GM12891 (cell line): ENCODE data around the gene KMO.
A peak's percentile ranks its signal among the peaks of the same experiment; 100 is the strongest.

Experiments
- DNase-seq: peaks from one replicate; pipeline ENCODE4 v3.0.0; 2011; ENCODE audit warnings: low spot score; ENCODE audit not compliant: insufficient read length
- FAIRE-seq: peaks from 2 replicates; lab custom pipeline; 2011; peaks lifted over from hg19 to GRCh38; lab: Jason Lieb, UNC
- PAX5 ChIP-seq: IDR thresholded peaks from 2 replicates; pipeline ENCODE4 v1.6.1; 2011; ENCODE audit warnings: low read length, moderate library complexity, mild to moderate bottlenecking; ENCODE audit not compliant: insufficient read depth, severe bottlenecking
- POLR2A ChIP-seq: IDR thresholded peaks from 2 replicates; pipeline ENCODE4 v1.6.1; 2011; ENCODE audit warnings: low read depth, low read length, control low read depth
- POLR2AphosphoS5 ChIP-seq: IDR thresholded peaks from 2 replicates; pipeline ENCODE4 v1.6.1; 2011; ENCODE audit warnings: low read depth, low read length, control low read depth
- POU2F2 ChIP-seq: IDR thresholded peaks from 2 replicates; pipeline ENCODE4 v1.6.1; 2011; ENCODE audit warnings: low read depth, mild to moderate bottlenecking, control low read depth, low read length, moderate library complexity
- SPI1 ChIP-seq: IDR thresholded peaks from 2 replicates; pipeline ENCODE4 v1.6.1; 2011; ENCODE audit warnings: low read depth, low read length, control low read depth
- TAF1 ChIP-seq: IDR thresholded peaks from 2 replicates; pipeline ENCODE4 v1.6.1; 2011; ENCODE audit warnings: low read depth, low read length, control low read depth

The KMO gene

DNA sequence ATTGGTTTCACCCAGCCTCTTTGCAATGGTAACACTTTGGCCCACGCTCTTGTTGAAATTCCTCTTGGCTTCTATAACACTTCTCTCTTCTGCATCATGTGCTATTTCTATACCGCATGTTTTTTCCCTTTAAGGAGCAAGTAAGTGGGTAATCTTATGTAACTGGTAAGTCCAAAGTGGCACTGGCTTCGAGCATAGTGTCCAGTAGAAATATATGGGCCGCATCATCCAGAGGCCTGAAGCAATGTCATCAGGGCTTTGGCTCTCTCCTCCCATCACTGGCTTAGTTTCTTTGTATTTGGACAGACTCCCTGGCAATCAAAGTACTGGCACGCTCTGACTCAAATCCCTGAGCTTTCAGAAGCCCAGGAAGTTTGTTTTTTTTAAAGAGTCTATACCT is 90.5 kb downstream of the KMO start:
- DNase-seq (no peak), FAIRE-seq (no peak)
- TF ChIP-seq SPI1 (no peak), POLR2A (no peak), POU2F2 (no peak), PAX5 (no peak), POLR2AphosphoS5 (no peak), TAF1 (no peak)

DNA sequence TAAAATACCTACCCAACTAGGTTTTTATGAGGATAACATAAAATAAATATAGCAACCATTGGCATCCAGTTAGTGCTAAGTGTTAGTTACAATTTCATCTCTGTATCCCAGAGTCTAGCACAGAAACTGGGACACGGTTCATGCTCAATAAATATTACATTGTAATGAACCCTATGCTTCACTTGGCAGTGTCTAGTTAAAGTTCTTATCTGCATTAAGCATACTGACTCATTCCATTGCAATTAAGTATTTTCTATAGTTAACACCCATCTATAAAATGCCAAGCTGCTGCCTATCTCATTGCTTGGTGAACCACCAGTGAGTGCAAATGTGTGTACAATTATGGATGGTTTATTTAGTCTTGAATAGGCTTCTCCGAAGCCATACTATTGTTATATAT is 92.8 kb downstream of the KMO start:
- no peak for TF ChIP-seq PAX5
- DNase-seq (no peak), FAIRE-seq (no peak)

DNA sequence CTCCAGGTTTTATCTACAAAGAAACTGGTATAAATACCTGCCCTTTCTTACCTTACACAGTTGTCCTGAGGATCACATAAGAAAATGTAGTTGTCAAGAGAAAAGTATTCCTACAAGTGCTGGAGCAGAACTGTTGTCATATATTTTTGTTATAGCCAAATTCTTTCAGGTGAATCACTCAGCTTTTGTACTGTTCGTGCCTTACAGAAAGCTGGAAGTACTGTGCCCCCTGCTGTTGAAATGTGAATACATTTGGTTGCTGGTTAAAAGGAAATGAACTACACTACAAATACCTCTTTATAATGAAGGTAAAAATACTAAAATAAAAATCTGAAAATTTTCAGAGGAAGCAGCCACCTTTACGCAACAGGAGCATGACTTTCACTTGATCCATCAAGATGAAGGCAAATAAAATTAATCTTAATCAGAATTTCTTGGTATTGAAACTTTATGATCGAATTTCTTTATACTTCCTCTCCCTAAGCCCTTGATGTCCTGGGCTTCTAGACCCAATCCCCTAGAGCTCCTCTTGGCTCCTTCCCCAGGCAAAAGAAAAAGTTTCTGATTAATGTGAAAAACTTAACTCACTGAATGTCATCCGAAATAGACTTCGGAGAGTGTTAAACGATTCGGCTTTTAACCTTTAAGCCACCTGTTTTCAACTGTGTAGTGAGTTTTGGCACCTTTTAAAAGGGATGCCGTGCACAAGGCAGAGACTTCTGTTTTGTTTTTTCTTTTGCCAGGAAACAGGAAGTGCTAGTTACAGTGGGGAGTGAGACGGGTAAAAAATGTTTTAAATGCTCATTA is 95.5 kb downstream of the KMO start:
- no peak for DNase-seq
- FAIRE-seq, result no peak
- TF ChIP-seq POLR2A, result no peak
- TF ChIP-seq SPI1, result peak; percentile 78

DNA sequence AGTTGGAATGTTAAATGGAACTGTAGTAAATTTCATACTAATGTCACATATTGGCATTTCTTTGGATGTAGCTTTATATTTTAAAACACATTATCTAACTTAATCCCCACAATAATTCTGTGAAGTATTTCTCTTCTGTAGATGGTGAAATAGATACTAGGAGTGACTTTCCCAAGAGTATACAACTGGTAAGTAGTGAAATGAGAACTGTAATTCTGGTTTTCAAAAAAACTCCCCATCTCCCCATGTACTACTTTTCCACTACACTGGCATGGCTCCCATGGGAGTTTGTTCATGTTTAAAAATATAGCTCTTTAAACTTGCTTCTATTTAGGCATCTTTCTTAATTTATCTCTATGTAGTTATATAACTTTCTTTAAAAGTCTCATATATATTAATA is 97.8 kb downstream of the KMO start:
- no peak for FAIRE-seq
- DNase-seq, result no peak
- no peak for TF ChIP-seq POU2F2
- TF ChIP-seq PAX5, result no peak
- TF ChIP-seq POLR2A, result no peak
- no peak for TF ChIP-seq TAF1
- no peak for TF ChIP-seq POLR2AphosphoS5
- TF ChIP-seq SPI1, result no peak

DNA sequence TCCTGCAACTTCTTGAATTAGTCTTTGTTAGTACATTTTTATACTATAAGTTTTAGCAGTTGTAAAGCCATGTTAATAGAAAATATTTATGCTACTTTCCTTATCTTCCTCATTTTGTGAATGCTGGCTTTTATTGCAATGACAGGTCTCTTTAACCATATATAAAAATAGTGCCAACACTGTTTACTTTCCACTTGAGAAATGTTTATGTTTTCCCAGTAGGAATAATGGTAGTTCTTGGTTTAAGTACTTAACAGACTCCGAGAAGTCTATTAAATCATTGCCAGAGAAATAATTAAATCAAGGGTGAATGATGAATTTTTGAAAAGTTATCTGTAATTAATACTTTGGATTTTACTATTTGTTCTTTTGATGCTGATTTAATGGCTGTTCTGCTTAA is 98.3 kb downstream of the KMO start:
- no peak for DNase-seq
- FAIRE-seq, result no peak
- TF ChIP-seq POU2F2, result no peak
- no peak for TF ChIP-seq POLR2AphosphoS5
- TF ChIP-seq TAF1, result no peak
- no peak for TF ChIP-seq SPI1
- TF ChIP-seq POLR2A, result no peak
- no peak for TF ChIP-seq PAX5

DNA sequence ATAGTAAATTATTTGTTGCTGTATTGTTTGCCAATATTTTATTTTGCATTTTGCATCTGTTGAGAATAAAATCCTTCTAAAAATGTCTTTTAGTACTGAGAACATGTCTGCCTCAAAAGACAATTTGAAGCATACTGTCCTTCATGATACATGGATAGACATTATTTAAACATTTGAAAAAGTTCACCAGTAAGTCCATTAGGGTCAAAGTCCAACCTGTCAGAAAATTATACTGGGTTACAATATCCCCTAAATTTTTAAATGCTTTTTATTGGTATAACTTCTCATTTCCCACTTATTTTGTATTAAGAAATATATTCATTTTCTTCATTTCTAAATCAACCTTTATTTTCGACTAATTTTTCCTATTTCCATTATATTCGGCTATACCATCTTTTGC is 98.7 kb downstream of the KMO start:
- no peak for FAIRE-seq

DNA sequence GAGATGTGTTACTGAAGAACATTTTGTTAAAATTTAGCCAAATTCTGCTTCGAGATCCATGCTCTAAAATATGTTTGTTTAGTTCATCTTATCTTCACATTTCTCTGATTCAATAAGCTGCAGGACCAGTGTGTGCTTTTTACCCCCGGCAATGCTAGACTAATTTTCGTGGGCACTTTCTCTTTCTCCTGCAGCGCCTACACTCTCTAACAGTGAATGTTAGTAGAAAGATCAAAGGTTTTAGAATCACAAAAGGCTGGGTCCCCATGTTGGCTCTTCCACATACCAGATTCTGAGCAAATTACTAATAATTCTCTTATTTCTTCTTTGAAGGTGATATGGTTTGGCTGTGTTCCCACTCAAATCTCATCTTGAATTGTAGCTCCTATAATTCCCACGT is 99.5 kb downstream of the KMO start:
- FAIRE-seq, result no peak
- TF ChIP-seq POLR2AphosphoS5, result no peak
- TF ChIP-seq POLR2A, result no peak
- no peak for TF ChIP-seq TAF1
- no peak for TF ChIP-seq POU2F2
- no peak for TF ChIP-seq SPI1
- TF ChIP-seq PAX5, result no peak
- no peak for DNase-seq

More for the DNA sequence above, 98.7 kb downstream of the KMO start:
- TF ChIP-seq SPI1 (no peak), POLR2A (no peak), PAX5 (no peak), TAF1 (no peak), POLR2AphosphoS5 (no peak), POU2F2 (no peak)
- DNase-seq, result no peak

DNA sequence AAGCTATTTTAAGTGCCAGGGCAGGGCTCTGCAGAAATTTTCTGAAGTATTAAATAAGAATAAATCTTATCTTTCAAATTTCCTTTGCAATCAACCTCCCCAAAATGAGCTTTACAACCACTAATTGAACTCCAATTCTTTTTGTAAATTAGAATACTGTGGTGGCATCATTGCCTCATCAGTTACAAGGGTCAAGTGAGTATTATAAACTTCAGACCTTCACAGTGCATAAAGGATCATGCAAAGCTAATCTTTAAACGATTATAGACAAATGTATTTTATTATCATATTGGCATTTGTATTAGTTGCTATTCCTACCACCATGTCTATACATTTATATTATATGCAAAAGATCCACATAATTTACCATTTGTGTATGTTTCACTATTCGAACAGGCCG is 100.8 kb downstream of the KMO start:
- TF ChIP-seq TAF1 (no peak), PAX5 (no peak), POU2F2 (no peak), POLR2A (no peak), POLR2AphosphoS5 (no peak), SPI1 (no peak)
- FAIRE-seq (no peak), DNase-seq (no peak)

DNA sequence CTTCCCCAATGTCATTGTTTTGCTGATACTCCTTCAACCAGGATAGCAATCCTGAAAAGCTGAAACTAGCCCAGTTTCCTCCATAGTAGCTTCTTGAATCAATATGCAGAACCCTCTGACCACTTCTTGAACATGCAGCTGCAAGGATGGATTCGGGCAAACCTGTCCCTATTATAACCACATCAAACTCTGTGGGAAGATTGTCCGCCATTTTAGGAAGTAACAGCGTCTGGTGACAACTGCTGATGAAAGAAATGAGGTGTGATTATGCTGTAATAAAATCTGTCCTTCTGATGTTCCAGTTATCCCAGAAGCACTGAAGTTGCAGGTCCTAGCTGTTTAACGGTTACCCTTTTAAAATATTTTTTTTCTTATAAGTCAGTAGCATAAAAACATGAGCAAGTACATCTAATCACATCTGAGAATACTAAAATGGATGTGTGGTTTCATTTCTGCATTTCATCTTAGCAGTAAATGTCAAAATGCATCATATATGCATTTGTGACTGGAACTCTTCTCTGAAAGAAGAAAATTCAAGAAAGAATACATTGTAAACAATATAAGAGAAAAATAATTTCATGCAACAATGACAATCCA is 103.5 kb downstream of the KMO start:
- TF ChIP-seq SPI1 (peak; percentile 88), TAF1 (no peak)
- DNase-seq (no peak), FAIRE-seq (peak; percentile 74)

DNA sequence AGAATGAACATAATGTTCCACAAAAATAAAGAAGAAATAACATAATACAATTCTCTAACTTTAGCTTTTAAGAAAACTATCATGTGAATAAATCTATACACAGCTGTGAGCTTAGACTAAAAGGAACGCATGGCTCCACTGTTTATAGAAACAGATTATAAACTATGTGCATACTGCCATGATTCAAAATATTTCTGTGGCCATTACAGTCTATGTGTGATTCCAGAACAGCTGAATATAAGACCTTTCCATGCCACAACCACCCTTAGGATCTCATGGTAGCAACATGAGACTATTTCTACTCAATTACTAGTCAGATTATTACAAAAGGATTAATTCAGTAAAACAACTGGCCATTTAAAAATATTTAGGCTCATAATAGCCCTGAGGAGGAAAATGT is 104.1 kb downstream of the KMO start:
- no peak for TF ChIP-seq POLR2AphosphoS5
- no peak for TF ChIP-seq TAF1
- no peak for TF ChIP-seq PAX5
- TF ChIP-seq POU2F2, result no peak
- TF ChIP-seq SPI1, result no peak
- no peak for TF ChIP-seq POLR2A
- DNase-seq, result no peak
- FAIRE-seq, result no peak
